GM18498 (cell line): ENCODE data around the gene SIK2.
"Not testable (repeated sequence)": the region's sequence is repeated elsewhere in the genome, so short reads cannot be mapped to it uniquely, and the experiment has no call there.

ENCODE experiments used
- ATAC-seq: cut with Tn5 transposase; IDR thresholded peaks from one replicate; pipeline ENCODE4 v1.9.1; 2021; ENCODE audit warnings: mild to moderate bottlenecking, moderate library complexity; ENCODE audit not compliant: unreplicated experiment

SIK2 gene

DNA sequence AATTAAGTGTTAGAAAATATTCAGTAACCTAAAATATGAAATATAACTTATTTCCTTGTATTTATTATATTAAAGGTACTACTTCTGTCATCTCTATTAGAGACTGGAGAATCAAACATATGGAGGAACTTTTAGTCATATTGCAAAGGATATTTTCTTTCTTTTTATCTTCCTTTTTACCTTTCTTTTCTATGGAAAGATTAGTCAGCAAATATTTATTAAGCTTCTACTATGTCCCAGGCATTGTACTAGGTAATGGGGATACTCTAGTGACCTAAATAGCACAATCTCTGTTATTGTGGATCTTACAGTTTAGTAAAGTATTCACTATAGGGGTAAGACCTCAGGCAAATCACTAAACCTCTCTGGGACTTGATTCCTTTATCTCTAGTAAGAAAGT, 18.3 kb downstream of the SIK2 start:
- no peak for ATAC-seq

DNA sequence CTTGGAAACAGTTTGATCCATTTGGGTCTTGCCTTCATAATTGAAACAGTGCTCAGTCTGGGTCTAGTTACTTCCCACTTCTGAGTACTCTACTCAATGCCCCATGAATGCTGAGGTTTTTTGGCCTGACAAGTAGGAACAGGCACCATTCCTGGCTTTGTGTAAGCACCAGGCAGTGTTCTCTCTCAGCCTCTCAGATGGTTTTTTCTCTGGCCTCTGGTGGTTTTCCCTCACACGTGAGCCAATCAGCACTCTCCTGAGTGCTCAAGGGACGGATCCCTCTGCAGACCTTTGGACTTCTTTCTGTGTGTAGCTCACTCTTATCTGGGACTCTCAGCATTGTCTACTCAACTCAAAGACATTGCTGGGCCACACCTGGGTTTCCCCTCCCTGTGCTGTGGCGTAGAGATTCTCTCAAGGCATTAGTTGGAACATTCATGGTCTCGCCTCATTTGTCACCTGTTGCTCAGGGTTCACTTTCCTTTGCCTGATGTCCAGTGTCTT, 21.3 kb downstream of the SIK2 start:
- ATAC-seq, result peak; percentile 67

DNA sequence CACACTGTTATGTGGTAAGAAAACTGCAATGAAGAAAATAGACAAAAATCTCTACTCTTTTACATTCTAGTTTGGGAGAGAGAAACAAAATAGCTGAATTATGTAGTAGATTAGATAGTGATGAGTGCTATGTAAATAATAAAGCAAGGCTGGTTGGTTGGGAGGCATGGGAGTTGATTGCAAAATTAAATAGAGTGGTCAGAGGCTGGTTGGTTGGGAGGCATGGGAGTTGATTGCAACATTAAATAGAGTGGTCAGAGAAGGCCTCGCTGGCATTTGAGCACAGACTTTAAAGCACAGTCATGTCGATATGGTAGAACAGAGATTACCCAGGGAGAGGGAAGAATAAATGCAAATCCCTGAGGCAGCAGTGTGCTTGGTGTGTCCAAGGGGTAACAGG, 22.4 kb downstream of the SIK2 start:
- ATAC-seq, result no peak

DNA sequence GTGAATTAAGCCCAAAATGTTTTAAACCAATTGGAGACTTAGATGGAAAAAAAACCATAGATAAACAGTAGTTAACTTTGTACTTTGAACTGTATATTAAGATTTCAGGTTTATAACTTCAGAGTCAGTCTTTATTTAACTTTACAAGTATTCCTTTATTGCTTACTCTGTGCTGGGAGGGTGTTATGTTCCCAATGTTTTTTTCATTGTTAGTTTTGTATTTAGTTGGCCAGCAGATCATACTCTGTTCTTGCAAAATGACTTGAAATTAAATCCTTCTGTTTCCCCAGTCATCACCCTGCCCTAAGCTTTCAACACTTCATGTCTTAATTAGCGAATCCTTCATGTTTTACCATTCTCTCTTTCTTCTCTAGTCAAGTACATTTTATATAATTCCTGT, 25.3 kb downstream of the SIK2 start:
- ATAC-seq, result no peak

DNA sequence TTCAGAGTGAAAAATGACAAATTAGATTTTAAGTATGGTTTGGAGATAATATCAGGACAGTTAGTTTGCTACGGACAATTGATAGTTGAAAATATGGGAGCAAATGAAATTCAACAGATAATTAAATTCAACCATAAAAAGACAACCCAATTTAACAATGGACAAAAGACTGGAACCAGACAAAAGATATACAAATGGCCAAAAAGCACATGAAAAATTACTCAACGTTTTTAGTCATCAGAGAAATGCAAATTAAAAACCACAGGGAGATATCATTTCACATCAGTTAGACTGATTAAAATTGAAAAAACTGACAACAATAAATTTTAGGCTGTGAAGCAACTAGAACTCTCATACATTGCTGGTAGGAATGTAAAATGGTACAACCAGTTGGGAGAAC, 27.2 kb downstream of the SIK2 start:
- no peak for ATAC-seq

DNA sequence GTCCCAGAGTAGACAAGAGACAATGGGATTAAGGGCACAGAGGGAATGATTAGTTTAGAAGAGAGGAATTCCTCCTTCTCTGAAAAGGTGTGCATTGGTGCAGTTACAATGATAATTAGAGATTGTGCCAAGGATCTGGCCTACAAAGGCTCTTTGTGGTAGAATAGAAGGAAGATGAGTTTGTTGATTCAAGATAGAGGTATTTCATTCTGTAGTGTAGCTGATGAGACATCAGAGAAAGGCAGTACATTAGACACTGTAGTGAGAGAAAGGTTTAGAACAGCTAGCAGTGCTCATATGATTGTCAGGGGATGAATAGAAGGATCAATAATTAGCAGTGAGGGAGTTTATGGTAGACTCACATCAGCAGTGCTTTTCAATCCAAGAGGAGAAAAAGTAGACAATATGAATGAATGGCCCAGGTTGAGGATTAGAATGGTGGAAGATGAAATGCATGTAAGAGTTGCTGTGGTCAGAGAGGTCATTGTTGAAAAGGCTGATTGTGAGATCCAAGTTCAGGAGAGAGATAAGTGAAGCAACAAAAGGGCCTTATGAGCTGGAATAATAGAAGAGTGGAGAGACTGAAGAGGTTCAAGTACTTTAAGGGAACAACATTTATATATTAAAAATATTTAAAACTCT, 28.9 kb downstream of the SIK2 start:
- no peak for ATAC-seq

DNA sequence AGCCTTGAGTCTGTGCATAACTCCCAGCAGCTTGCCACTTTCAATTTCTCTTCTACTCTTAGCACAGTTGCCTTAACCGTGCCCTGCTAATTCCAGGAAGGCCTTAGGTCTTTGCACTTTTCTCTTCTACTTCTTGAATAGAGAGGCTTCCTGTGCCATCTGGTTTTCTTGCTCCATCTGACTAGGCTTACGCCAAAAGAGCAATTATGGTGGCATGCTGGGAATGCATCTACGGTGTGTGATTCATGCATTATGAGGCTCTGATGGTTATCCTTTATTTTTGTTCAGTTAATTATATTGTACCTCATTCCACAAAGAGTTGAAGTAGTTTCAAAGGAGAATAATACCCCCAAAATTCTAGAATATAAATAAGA, 29.4 kb downstream of the SIK2 start:
- no peak for ATAC-seq

DNA sequence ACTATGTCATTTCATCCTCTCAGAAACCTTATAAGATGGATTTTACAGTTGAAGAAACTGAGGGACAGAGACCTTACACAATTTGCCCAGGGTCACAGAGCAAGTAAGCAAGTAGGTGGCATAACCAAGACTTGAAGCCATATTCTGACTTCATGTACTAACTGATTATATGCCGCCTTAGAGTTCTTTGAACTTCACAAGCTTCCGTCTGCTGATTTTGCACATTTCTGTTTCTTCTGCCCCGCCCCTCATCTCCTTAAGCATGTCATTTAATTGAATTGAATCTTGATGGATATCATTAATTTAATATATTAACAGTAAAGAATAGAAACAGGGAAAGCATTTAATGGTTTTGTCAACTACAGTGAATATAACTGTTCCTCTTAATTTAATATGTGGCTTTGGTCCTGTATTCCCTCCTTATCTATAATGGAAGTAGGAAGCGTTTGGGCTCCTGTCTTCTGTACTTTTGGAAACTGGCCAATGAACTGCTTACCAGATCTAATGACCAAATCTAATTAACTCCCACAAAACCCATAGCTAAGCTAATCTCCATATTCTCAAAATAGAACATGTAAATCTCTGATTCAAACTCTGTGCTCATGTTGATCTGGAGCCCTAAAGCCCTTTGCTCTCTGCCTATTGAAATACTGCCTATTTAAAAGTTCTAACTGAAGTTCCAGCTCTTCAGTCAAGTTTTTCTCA, 30.4 kb downstream of the SIK2 start:
- no peak for ATAC-seq

DNA sequence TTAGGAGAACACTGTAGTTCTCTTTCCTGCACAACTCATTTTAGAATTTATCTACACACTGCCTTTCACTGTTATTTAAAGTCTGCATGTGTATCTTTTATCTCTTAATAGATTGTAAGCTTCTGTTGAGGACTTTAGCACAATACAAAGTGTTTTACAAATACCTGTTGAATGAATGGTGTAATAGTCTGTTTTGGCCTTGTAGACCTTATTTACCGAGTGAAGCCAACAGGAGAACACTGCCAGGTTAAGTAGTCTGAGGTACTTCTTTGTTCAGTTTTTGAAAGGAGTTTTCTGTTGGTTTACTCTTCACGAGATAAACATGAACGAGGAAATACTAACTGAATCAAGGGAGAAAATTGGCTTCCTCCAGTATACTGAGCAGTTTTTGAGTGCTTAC, 31.0 kb downstream of the SIK2 start:
- no peak for ATAC-seq

DNA sequence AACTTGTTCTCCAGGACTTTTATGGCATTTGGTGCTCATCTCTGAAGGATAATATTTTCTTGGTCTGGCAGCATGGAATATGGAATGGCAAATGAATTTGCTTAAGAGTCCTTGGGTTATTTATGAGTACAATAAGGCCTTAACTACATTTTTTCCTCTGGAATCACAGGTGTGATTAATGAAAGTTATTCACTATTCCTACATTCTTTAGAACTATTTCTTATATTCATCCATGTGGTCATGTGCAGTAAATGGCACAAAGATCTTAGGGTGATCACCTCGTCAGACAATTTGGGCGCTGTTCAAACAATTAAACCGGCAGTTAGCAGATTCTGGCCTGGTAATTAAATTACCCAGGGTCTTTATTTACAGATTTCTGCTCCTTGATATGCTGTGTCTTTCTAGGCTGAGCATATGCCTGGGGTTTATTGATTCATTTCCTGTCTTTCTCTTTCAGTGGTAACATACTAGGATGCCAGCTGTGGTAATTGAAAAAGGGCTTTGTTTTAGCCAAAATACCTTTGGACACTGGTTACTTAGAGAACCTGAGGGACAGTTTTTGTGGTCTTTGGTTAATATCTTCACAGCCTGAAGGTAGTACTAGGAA, 31.6 kb downstream of the SIK2 start:
- ATAC-seq, result no peak

DNA sequence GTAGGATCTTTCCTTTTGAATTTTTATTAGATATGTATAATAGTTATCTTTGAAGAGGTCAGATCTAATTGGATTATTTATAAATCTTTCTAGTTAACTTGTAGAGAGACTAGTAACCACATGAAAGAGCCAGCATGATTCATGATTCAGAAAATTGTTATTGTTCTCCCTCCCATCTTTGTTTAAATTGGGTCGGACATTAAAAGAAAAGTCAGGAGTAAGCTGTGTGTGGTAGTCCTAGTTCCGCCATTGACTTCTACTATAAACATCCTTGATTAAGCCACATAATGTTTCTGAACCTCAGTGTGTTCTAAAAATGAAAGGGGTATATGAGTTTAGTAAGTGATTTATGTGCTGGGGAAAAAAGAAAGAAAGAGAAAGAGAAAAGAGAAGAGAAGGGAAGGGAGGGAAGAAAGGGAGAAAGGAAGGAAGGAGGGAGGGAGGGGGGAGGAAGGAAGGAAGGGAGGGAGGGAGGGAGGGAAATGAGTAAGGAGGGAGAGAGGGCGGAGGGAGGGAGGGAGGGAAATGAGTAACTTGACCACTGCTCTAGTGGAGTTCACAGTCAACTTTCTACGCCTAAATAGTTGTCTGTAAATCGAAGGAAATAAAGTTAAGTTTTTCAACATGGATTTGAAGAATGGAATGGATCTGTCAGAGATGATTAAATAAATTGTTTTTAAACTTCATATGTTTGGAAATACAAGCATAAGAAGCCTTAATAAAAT, 32.9 kb downstream of the SIK2 start:
- ATAC-seq, result no peak

DNA sequence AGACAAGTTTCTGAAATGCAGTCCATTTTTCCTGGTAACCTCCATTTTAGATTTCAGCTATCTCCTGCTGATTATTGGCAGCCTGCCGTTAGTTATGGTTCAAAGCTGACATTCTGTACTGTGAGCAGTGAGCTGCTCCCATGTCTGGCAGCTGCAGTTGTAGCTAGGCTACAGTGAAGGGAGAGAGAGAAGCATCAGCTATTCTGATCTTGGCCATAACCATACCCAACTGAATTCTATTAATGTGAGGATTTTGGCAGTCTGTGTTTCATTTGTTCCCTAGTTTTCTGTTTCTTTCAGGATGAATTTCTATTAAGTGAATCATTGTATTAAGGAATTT, 33.4 kb downstream of the SIK2 start:
- no peak for ATAC-seq

DNA sequence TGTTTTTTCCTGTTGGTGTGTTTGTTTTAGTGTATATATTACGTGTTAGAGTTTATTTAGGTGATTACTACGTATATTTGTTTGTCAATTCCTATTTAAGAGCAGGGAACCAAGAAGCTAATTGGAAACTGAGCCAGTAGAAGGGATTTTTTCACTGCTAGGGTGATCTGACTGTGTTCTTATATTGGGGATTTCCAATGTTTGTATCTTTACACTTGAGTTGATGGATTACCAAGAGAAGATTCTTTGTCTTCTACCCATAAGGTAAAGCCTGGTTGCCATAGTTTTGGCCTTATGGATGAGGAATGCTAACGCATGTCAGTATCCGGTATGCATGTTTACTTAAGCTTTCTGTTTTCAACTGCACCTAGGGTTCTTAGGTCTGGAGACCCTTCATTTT, 35.6 kb downstream of the SIK2 start:
- no peak for ATAC-seq

DNA sequence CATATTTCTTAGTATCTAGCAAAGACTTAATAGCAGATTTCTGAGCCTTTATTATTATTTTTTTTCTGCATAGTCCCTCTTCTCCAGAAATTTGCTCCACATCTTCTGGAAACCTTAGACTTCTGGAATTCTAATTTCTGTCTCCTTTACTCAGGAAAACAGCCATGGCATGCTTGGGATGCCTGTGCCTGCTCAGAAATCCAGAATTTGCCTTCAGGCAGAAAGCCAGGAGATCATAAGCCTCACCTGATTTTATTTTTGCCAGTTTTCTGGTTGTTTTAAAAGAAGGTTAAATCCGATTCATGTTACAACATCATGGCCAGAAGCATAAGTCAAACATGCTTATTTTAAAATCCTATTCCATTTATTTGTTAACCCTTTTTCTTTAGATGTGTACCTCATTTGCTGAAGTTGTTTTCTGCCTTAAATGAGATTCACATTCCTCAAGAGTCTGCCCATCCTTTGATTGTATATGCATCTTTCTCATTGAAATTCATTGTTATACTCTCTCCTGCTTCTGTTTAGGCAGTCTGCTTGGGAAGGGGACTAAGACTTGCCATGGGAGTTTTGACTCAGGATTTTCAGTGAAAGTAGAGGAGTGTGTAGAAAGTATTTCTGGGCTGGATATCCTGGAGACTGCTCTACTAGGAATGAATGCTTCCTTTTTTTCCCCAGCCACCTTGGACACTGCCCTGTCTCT, 37.1 kb downstream of the SIK2 start:
- no peak for ATAC-seq

DNA sequence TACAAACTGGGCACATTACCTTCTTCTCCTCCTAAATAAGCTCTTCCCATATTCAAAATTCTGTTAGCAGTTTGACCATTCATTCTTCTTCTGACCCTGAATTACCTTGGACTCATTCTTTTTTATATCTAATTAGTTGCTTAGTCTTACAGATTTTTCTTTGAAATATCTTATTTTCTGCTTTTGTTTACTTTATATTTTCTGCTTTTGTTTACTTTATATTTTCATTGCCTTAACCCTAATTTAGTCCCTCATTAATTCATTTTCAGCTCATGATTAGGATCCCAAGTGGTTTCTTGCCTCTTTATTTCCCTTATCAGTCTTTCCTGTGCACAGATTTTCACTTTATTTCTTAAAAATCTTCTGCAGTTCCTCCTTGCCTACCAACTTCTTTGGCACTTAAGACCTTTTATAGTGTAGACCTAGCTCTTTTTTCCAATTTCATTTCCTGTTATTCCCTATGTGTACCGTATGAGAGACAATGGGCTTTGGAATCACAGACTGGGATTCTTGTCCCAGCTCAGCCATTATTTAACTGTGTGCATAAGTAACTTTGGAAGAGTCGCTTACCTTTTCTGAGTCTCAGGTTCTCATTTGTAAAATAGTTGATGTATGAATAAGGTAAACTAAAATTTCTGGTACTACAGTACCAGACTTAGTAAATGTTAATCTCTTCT, 39.2 kb downstream of the SIK2 start:
- no peak for ATAC-seq

DNA sequence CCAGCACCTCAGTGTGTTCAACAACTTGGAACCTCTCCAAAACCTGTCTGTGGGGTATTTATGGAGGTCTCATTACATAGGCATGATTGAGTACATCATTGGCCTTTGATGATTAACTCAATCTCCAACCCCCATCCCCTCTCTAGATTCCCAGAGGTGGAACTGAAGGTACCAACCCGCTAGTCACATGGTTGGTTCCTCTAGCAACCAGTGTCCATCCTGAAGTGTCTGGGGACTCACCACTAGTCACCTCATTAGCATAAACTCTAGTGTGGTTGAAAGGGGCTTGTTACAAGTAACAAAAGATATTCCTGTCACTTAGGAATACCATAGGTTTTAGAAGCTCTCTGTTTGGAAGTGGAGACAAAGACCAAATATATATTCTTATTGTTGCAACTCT, 40.3 kb downstream of the SIK2 start:
- no peak for ATAC-seq

DNA sequence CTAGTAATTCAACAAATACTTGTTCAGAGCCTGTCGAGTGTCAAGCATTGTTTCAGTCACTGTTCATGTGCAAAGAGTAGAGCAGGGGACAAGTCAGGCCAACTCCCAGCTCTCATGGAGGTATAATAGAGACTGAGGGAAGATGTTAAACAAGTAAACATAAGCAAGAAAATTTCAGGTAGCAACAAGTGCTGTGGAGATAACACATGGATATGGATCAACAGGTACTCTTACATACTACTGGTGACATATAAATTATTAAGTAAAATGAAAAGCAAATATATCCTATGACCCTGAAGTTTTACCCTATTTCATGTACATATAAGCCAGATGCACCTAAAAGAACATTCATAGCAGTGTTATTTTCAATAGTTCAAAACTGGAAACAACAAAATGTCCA, 42.7 kb downstream of the SIK2 start:
- no peak for ATAC-seq

DNA sequence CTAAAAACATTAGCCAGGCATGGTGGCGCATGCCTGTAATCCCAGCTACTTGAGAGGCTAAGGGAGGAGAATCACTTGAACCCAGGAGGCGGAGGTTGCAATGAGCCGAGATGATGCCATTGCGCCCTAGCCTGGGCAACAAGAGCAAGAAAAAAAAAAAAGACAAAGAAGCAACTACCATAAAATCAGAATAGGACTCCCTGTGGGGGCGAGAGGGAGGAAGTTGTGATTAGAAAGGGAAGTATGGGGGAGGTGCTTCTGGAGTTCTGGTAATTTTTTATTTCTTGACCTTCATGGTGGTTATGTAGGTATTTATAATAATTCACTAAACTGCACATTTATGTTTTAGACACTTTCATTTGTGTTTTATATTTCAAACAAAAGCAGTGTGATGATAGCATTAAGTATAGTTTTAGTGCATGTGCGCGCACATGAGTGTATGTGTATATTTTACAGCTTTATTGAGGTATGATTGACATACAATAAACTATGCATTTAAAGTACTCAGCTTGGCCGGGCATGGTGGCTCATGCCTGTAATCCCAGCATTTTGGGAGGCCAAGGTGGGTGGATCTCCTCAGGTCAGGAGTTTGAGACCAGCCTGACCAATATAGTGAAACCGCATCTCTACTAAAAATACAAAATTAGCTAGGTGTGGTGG, 43.5 kb downstream of the SIK2 start:
- ATAC-seq, result no peak

DNA sequence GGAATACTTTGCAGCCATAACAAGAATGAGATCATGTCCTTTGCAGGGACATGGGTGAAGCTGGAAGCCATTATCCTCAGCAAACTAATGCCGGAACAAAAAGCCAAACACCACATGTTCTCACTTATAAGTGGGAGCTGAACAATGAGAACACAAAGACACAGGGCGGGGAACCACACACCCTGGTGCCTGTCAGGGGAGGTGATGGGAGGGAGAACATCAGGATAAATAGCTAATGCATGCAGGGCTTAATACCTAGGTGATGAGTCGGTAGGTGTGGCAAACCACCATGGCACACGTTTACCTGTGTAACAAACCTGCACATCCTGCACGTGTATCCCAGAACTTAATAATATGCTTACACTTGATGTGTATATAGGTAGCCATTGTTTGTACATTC, 49.1 kb downstream of the SIK2 start:
- ATAC-seq, result not testable (repeated sequence)

DNA sequence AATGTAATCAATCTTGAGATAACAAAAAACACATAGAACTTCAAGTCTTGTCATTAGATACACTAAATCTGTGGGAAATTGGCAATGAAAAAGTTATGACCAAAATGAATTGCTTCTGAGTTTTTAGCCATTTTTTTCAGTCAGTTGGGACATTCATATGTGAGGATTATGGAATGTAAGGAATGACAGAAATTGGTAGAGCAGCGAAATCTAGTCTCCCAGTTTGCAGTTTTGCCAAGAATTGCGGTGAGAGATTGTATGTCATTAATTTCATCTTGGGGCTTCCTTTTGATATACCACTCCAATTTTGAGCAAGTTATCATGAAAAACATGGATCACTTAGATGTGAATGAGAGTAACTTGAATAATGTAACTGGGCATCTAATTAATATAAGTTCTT, 49.9 kb downstream of the SIK2 start:
- ATAC-seq, result no peak
